GM20431 (cell line): ENCODE results near the gene EMP1.

Experiments used
- in situ Hi-C: fragments of 300-500 bp; cut with MseI, MboI; formaldehyde crosslinking; loops from one replicate; pipeline ENCODE4 v1.15.0; 2020; ENCODE audit warnings: low sequenced_read_pairs; ENCODE audit not compliant: unreplicated experiment

The EMP1 gene

GRCh38 chr12:13195250-13195649 is 1.3 kb upstream of the EMP1 start:
- in situ Hi-C loops: no loop called here

GRCh38 chr12:13195785-13196129 is 769 bp upstream of the EMP1 start:
- in situ Hi-C loops: no loop called here

- in situ Hi-C loops: no loop called here
Measured at GRCh38 chr12:13197032-13197431, 506 bp downstream of the EMP1 start.

GRCh38 chr12:13197526-13198143 is 1.1 kb downstream of the EMP1 start:
- in situ Hi-C loops: no loop called here

DNA sequence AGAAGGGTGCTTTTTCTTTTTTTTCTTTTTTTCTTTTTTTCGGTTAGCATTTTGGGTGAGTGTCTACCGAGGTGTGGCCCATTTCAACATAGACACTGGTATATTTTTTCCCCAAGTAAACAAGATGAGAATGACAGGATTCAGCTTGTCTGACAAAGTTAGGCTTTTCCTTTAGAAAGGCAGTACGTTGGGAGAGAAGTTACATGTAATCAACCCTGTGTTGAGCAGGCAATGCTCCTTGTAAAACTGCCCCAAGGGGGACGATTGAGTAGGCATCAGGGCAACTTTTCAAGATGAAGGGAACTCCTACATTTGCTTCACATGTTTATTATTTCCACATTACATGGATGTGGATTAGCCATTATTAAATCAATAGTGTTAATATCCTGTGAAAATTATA is 1.7 kb downstream of the EMP1 start:
- in situ Hi-C loops: no loop called here

- in situ Hi-C loops: no loop called here
Measured at GRCh38 chr12:13198876-13199275, 2.4 kb downstream of the EMP1 start.

DNA sequence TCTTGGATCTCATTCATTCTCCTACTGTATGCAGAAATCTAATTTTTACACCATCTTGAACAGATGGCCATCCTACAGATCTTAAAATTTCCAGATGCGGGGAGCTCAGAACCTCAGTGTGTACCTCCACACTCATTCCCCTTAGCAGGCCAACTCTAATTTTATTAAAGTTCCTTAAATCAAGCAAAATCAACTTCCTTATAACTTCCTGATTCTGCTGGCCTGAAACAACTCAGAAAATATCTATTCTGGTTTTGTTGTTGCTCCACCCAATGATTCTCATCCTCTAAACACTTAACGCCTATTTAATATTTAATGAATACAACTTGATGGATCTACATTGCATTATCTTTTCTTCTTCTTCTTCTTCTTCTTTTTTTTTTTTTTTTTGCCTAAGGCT is 3.1 kb downstream of the EMP1 start:
- in situ Hi-C loops: no loop called here

GRCh38 chr12:13200841-13201240 is 4.3 kb downstream of the EMP1 start:
- in situ Hi-C loops: no loop called here

DNA sequence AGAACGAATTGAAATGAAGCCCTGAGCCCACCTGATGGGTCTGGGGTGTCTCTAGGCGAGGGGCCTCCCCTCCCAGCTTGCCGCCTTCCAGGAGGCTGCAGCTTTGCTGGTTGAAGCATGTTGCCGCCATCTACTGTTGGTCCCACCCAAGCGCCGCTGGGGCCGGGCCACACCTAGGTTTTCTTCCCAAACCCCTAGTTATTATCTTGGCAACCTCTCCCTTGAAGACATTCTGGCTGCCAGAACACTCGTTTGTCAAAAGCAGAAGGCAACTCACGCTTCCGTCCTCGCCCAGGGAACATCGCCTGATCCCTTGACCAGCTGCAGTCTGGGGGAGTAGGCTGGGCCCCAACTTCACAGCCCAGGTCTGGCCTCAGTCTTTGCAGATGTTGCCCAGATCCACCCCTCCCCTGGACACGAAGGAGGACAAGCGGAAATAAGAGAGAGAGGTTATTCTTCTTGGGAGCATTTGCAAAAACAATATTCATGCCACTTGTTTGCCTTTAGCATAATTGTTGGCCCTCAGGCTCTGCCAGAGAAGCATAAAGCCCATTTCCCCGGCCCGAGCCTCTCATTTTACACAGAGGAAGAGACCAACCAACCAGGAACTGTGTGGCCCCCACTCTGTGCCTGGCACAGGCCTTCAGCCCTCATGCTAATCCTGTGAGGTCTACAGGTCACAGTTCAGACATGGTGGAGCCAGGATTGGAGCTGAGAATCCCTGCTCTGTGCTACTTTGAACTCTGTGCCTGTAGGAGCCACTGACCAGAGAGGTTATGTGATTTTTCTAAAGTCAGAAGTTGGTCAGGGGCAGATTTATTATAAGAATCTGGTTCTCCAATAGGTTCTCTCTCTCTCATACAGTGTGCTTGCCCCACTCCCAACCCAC is 6.8 kb downstream of the EMP1 start:
- in situ Hi-C loops: no loop called here

DNA sequence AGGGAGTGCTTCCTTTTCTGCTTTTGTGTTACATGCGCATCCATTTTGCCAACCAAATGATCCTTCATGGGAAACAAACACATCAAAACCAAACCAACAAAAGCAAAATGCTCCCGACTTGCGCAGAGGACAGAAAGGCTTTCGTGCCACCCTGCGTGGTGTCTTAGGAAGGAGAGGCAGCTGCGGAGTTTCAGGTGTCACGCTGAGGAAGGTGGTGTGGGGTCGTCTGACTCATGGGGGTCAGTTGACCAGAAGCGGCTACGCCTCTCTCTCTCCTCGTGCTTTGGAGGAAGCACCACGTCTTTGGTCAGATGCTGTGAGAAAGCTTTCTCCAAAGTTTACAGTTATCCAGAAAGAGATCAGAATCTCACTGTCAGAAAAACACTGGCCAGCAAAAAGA is 7.9 kb downstream of the EMP1 start:
- in situ Hi-C loops: no loop called here

GRCh38 chr12:13205809-13206559 is 9.5 kb downstream of the EMP1 start:
- in situ Hi-C loops: no loop called here

GRCh38 chr12:13206560-13206897 is 10.0 kb downstream of the EMP1 start:
- in situ Hi-C loops: no loop called here

DNA sequence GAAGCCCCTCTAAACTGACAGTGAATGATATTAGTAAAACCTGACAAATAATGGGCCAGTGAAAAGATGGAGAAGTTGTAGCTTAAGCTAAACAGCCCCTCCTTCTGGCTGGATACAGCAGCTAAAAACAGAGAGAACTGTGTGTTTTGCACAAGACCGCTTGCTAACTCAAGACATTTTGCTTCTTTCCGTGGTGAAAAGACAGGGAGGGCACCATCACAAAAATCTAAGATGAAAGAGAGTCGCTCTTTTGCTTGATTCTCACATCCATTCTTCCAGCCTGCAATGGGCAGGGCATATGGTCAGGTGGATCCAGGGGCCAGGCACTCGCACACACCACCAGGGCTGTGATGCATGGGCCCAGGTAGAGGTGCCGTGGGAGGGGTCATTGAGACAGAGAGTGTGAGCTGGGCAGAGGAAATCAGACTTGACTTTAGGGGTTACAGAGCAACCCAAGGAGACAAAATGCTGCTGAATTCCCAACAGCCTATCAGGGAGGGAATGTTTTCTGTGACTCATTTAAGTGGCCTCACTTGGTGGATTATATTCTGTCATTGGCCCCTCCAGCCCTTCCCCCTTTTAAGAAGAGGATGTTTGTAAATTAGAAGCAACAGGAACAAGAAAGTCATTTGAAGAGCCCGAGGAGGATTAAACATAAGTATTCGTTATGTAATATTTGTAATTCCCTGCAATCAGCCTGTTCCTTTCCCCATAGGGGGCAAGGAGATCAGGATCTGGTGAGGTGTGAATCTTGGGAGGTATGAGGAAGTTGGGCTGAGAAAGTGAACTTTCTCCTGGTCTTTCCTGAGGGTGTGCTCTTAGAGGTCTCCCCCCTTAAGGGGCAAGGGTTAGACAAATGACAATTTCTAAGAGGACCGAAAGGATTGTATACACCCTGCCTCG is 12.3 kb downstream of the EMP1 start:
- in situ Hi-C loops: no loop called here

DNA sequence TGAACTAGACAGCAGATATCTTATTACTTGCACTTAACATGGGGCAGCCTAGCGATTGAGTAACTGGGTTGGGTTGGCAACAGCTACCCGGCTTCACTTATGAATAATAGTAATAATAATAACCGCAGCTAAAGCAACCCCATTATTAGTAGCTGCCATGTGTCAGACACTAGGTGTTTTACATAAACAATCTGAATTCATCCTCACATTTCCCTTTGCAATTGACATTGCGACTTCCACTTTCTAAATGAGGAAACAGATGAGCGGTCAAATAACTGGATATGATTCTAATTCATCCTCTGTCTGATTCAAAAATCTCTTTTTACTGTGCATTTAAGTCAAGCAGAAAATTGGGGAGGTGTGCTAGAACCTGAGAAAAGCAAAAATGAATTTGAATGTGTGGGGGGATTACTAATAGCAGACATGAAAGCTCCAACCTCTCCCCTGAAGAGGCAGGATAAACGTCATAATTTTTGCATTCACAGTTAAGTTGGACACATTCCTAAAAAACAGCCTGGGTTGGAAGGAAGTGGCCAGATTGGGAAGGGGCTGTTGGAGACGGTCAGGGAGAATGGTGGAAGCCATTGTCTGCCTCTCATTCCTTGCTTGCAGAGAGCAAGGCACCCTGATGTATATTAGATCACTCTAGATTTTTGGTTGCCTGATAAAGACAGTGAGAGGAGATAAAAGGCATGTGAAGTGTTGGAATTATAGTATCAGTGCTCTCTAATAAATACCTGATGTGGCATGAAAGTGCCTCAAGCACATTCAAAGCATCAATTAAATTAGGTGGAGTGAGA is 13.1 kb downstream of the EMP1 start:
- in situ Hi-C loops: loop anchor here (10.0 kb wide), 1 partner anchor 295 kb away; no protein-coding TSS in a partner anchor

- in situ Hi-C loops: loop anchor here (10.0 kb wide), 1 partner anchor 296 kb away; no protein-coding TSS in a partner anchor
Measured at GRCh38 chr12:13210236-13211190, 14.0 kb downstream of the EMP1 start.

GRCh38 chr12:13211191-13211858 is 14.8 kb downstream of the EMP1 start:
- in situ Hi-C loops: loop anchor here (10.0 kb wide), 1 partner anchor 297 kb away; no protein-coding TSS in a partner anchor

- in situ Hi-C loops: loop anchor here (10.0 kb wide), 1 partner anchor 297 kb away; no protein-coding TSS in a partner anchor
Measured at GRCh38 chr12:13211859-13212664, 15.5 kb downstream of the EMP1 start.
